Measurements from ENCODE around the gene IL37.
"Not testable (repeated sequence)": the region's sequence is repeated elsewhere in the genome, so short reads cannot be mapped to it uniquely, and the experiment has no call there.

The IL37 gene

DNA sequence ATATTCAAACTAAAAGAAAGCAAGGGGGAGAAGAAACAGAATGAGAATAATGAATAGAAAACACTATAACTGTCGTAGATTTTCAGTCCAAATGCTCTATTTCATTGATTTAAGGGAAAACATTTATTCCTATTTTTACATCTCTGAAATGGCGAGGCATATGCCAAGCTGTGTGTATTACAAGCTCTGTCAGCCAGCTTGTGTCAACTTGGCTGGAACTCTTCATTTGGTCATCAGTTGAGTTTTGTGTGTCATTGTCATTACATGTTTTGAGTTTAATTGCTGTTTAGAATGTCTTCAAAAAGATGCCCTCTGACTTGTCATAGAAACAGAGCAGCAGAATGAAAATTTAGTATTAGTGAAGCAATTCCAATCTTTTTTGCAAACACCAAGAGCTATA, 8.1 kb upstream of the IL37 start:
- ChIA-PET CTCF (interaction anchor here (0.7 to 5.1 kb wide), 13 partner anchors 11 to 276 kb away, joined by 3 to 24 read pairs (median 4); no protein-coding TSS in a partner anchor), POLR2A (no interaction called here)
- TF ChIP-seq, protein P1, sequence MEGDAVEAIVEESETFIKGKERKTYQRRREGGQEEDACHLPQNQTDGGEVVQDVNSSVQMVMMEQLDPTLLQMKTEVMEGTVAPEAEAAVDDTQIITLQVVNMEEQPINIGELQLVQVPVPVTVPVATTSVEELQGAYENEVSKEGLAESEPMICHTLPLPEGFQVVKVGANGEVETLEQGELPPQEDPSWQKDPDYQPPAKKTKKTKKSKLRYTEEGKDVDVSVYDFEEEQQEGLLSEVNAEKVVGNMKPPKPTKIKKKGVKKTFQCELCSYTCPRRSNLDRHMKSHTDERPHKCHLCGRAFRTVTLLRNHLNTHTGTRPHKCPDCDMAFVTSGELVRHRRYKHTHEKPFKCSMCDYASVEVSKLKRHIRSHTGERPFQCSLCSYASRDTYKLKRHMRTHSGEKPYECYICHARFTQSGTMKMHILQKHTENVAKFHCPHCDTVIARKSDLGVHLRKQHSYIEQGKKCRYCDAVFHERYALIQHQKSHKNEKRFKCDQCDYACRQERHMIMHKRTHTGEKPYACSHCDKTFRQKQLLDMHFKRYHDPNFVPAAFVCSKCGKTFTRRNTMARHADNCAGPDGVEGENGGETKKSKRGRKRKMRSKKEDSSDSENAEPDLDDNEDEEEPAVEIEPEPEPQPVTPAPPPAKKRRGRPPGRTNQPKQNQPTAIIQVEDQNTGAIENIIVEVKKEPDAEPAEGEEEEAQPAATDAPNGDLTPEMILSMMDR (IDR thresholded peaks at IDR 0.05; ENCODE audit: control extremely low read depth, extremely low read depth, low read depth, missing control alignments): no peak
- DNase-seq (ENCODE audit: extremely low spot score): no peak

DNA sequence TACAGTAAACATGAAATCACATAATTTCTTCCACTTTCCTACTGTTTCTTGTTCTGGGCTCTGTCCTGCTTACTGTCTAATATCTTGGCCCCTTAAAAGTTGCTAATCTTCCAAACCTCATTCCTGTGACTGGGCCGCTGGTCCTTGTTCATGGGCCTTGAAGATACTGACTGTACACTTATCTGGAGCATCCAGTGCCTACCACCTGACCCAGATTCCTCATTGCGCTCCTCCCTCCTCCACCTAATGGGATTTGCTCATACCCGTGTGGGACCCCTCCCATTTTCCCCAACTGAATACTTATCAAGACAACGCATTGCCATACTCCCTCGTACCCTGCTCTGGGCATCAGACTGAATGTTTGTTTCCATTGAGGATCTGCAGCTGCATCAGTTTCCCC, 6.1 kb upstream of the IL37 start:
- TF ChIP-seq, protein P1 (IDR thresholded peaks at IDR 0.05; ENCODE audit: control extremely low read depth, extremely low read depth, low read depth, missing control alignments): no peak
- ChIA-PET POLR2A (no interaction called here), CTCF (interaction anchor here (3.3 to 5.1 kb wide), 2 partner anchors 37 to 155 kb away, joined by 18 to 24 read pairs; no protein-coding TSS in a partner anchor)
- no peak for DNase-seq (ENCODE audit: extremely low spot score)

DNA sequence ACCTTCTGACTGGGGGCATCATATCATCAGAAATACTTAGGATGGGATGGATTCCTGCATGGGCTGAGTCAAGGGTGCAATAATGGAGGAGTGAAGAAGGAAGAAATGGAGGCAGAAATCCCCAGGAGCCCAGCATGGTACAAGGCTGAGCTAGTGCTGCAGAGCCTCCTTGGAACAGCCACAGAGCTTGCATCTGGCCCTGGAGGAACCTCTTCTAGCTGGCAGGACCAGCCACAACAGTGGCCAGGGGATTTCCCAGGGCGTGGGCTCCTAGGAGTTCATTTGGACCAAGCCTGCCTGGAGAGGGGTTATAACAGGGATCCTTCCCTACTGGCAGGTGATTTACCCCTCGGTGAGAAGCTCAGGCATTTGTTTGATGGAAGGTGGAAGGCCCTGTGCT, 4.7 kb upstream of the IL37 start:
- DNase-seq (ENCODE audit: extremely low spot score): no peak
- CTCF ChIA-PET: interaction anchor here (0.9 to 1.5 kb wide), 5 partner anchors 10 to 157 kb away, joined by 3 to 9 read pairs (median 3); no protein-coding TSS in a partner anchor
- POLR2A ChIA-PET: no interaction called here
- TF ChIP-seq, protein P1 (IDR thresholded peaks at IDR 0.05; ENCODE audit: control extremely low read depth, extremely low read depth, low read depth, missing control alignments): no peak

DNA sequence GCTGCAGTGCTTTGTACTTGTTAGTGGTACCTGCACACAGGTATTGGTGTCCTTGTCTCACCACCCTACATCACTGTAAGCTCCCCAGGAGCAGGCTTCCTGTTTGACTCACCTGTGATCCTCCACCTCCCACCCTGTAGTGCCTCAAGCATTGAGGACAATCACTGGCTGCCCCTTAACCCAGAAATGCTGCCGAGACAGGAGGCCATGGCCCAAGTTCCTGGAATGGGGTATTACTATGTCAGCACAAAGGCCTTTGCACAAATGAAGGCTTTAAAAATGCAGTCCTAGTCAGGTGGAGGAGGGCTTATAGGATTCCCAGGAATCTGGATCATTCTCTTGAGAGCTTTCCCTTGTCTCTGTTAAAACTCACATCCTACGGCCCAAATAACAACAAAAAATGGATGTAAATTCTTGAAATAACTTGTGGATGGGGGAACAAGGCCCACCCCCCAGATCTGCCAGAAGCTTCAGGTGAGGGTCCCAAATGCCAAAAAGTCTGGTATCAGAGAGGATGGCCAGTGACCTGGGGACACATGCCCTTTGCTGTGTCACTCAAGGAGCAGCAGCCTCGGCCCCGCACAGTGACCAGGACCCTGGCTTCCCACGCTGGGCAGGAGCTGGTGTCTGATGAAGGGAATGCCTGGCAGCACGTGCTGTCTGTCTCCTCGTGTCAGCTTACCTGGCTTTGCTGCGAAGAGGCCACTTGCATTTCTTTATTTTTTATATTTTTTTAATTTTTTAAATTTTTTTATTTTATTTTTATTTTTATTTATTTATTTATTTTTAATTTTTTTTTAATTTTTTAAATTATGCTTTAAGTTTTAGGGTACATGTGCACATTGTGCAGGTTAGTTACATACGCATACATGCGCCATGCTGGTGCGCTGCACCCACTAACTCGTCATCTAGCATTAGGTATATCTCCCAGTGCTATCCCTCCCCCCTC, 3.7 kb upstream of the IL37 start:
- ChIA-PET POLR2A (no interaction called here), CTCF (interaction anchor here (0.9 to 1.5 kb wide), 3 partner anchors 9 to 158 kb away, joined by 3 to 9 read pairs (median 5); no protein-coding TSS in a partner anchor)
- no peak for DNase-seq (ENCODE audit: extremely low spot score)
- TF ChIP-seq, protein P1 (IDR thresholded peaks at IDR 0.05; ENCODE audit: control extremely low read depth, extremely low read depth, low read depth, missing control alignments): no peak

DNA sequence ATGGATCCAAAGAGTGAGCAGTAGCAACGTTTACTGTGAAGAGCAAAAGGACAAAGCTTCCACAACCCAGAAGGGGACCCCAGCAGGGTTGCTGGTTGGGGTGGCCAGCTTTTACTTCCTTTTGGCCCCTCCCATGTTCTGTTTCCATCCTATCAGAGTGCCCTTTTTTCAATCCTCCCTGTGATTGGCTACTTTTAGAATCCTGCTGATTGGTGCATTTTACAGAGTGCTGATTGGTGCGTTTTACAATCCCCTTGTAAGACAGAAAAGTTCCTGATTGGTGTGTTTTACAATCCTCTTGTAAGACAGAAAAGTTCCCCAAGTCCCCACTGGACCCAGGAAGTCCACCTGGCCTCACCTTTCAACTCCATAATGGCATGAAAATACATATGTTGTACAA, 2.4 kb upstream of the IL37 start:
- POLR2A ChIA-PET; DNase-seq (ENCODE audit: extremely low spot score): not testable (repeated sequence)

DNA sequence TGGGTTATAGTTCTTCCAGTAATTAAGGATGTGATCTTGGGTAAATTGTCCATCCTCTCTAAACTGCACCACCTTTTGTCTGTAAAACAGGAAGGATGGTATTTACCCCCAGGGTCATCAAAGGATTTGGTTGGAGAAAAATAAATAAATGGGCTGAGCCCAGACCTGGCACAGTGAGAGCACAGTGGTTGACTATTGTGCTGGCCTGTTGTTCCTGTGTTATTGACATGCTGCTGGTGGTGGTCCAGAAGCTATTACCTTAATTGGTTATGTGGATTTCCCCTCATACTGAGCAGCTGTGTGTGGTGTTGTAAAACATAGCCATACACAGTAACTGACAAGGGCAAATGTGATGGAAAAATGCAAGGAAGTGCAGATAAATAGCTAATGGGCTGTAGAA, 746 bp upstream of the IL37 start:
- TF ChIP-seq, protein P1 (IDR thresholded peaks at IDR 0.05; ENCODE audit: control extremely low read depth, extremely low read depth, low read depth, missing control alignments): no peak
- ChIA-PET CTCF (interaction anchor here (1.2 to 1.7 kb wide), 2 partner anchors 25 to 161 kb away, joined by 4 to 9 read pairs; no protein-coding TSS in a partner anchor), POLR2A (no interaction called here)
- DNase-seq (ENCODE audit: extremely low spot score): no peak

More for the DNA sequence above, 2.4 kb upstream of the IL37 start:
- CTCF ChIA-PET: interaction anchor here (1.1 to 1.3 kb wide), 2 partner anchors 20 to 33 kb away, joined by 3 to 4 read pairs; no protein-coding TSS in a partner anchor

DNA sequence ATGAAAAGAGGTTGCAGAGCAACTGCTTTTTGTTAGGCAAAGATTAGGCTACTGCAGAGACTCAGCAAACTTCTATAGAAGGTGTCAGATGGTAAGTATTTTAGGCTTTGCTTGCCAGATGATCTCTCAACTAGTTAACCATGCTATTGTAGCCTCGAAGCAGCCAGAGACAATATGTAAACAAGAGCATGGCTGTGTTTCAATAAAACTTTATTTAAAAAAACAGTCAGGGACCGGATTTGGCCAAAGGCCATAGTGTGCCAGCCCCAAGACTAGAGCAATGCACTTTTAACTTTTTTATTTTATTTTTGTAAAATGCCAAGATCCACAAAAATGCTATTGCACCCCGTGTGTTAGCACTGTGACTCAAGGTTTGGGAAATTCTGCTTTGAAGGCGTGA, 1.4 kb downstream of the IL37 start:
- ChIA-PET POLR2A (no interaction called here), CTCF (interaction anchor here (1.4 to 8.6 kb wide), 2 partner anchors 29 kb away, joined by 3 to 43 read pairs; no protein-coding TSS in a partner anchor)
- no peak for DNase-seq (ENCODE audit: extremely low spot score)
- TF ChIP-seq, protein P1 (IDR thresholded peaks at IDR 0.05; ENCODE audit: control extremely low read depth, extremely low read depth, low read depth, missing control alignments): no peak
